B cell (primary cell): ENCODE results near the gene GALNT7.

ENCODE experiments used
- CTCF ChIP-seq: fragments of 200-600 bp; IDR thresholded peaks from one replicate; pipeline ENCODE4 v1.8.0; 2022; ENCODE audit warnings: antibody characterized with exemption, mild to moderate bottlenecking
- EZH2 ChIP-seq: IDR thresholded peaks from 2 replicates; pipeline ENCODE4 v1.6.1; 2012; ENCODE audit warnings: borderline replicate concordance, low read depth, mild to moderate bottlenecking, moderate library complexity, low read length; ENCODE audit not compliant: insufficient read depth, poor library complexity, severe bottlenecking

- TF ChIP-seq CTCF (no peak), EZH2 (no peak)
Observed at GRCh38 chr4:173181848-173182247, 13.2 kb downstream of the GALNT7 start.
